GM18499 (cell line): ENCODE results near the gene SPEN.

Source experiments
- ATAC-seq: cut with Tn5 transposase; IDR thresholded peaks from one replicate; pipeline ENCODE4 v1.9.1; 2021; ENCODE audit warnings: moderate number of reproducible peaks; ENCODE audit not compliant: insufficient read depth, unreplicated experiment

Gene SPEN

GRCh38 chr1:15933684-15934083 lies 86.2 kb downstream of the SPEN start:
- ATAC-seq, result no peak

GRCh38 chr1:15934211-15935055 lies 86.9 kb downstream of the SPEN start:
- ATAC-seq, result no peak

GRCh38 chr1:15935056-15935950 lies 87.8 kb downstream of the SPEN start:
- ATAC-seq, result no peak

GRCh38 chr1:15936025-15936424 lies 88.5 kb downstream of the SPEN start:
- ATAC-seq, result no peak

- ATAC-seq, result no peak
Observed at GRCh38 chr1:15937146-15937545, 89.6 kb downstream of the SPEN start.

- no peak for ATAC-seq
Observed at GRCh38 chr1:15937706-15938168, 90.2 kb downstream of the SPEN start.

- ATAC-seq, result no peak
Observed at GRCh38 chr1:15938628-15939161, 91.2 kb downstream of the SPEN start.

GRCh38 chr1:15939181-15940109 lies 91.9 kb downstream of the SPEN start:
- no peak for ATAC-seq

GRCh38 chr1:15940110-15941043 lies 92.9 kb downstream of the SPEN start:
- ATAC-seq, result no peak

- no peak for ATAC-seq
Observed at GRCh38 chr1:15941044-15941840, 93.7 kb downstream of the SPEN start.

GRCh38 chr1:15941899-15942660 lies 94.6 kb downstream of the SPEN start:
- ATAC-seq, result no peak

GRCh38 chr1:15942661-15943327 lies 95.3 kb downstream of the SPEN start:
- no peak for ATAC-seq

- no peak for ATAC-seq
Observed at GRCh38 chr1:15943328-15943991, 96.0 kb downstream of the SPEN start.

- ATAC-seq, result no peak
Observed at GRCh38 chr1:15943992-15944307, 96.4 kb downstream of the SPEN start.

- no peak for ATAC-seq
Observed at GRCh38 chr1:15944308-15945010, 97.0 kb downstream of the SPEN start.
